ENCODE measurements around the gene CCSER1.
"Not testable (repeated sequence)": the region's sequence is repeated elsewhere in the genome, so short reads cannot be mapped to it uniquely, and the experiment has no call there.

Gene CCSER1

GRCh38 chr4:90906239-90906638 is 779.0 kb downstream of the CCSER1 start:
- DNase-seq (ENCODE audit: low read depth in 1 of 2, low spot score in 1 of 2), result no peak

- not testable (repeated sequence) for DNase-seq (ENCODE audit: low read depth in 1 of 2, low spot score in 1 of 2)
Observed at GRCh38 chr4:90911724-90912434, 784.7 kb downstream of the CCSER1 start.

GRCh38 chr4:90922174-90922573 is 795.0 kb downstream of the CCSER1 start:
- DNase-seq (ENCODE audit: low read depth in 1 of 2, low spot score in 1 of 2), result no peak

- no peak for DNase-seq (ENCODE audit: low read depth in 1 of 2, low spot score in 1 of 2)
Observed at GRCh38 chr4:90926957-90927356, 799.8 kb downstream of the CCSER1 start.

- DNase-seq (ENCODE audit: low read depth in 1 of 2, low spot score in 1 of 2), result no peak
Observed at GRCh38 chr4:90943311-90943710, 816.1 kb downstream of the CCSER1 start.

- DNase-seq (ENCODE audit: low read depth in 1 of 2, low spot score in 1 of 2), result no peak
Observed at GRCh38 chr4:90946945-90947344, 819.8 kb downstream of the CCSER1 start.

GRCh38 chr4:90950385-90950841 is 823.2 kb downstream of the CCSER1 start:
- DNase-seq (ENCODE audit: low read depth in 1 of 2, low spot score in 1 of 2), result no peak

DNA sequence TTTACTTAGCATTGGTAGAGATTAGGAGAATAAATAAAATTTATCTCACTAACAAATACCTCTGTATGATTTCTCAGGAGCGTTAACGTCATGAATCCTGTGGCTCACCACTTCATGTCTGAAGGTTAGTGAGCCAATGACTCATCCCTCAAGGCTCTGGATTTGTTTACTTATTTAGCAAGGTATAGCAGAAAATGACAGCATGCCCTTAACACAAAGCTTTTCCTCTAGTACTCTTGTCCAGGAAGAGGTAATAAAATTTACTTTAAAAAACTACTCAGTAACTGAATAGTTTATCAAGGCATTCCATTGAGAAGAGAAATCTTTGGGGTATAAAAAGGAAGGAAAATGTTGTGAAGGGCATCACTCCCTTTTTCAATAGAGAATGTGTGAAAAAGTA is 823.8 kb downstream of the CCSER1 start:
- no peak for DNase-seq (ENCODE audit: low read depth in 1 of 2, low spot score in 1 of 2)

- DNase-seq (ENCODE audit: low read depth in 1 of 2, low spot score in 1 of 2), result no peak
Observed at GRCh38 chr4:90958256-90958895, 831.2 kb downstream of the CCSER1 start.

GRCh38 chr4:90960433-90960832 is 833.2 kb downstream of the CCSER1 start:
- DNase-seq (ENCODE audit: low read depth in 1 of 2, low spot score in 1 of 2), result no peak

DNA sequence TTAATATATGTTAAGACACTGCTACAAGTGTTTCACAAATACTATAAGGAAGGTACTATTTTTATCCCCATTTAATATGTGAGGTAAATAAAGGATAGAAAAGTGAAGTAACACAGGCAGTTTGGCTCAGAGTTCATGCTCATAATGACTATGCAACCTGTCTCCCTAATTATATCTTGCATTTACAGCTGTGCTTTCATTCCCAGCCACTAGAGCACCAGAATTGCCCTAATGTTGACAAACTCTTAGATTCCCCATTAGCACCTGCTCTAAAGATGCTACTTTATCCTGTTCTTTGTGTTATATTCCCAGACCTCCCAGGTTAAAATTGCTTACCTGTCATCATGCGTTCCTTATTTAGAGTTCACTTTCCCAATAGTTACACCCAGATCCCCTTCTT is 833.6 kb downstream of the CCSER1 start:
- DNase-seq (ENCODE audit: low read depth in 1 of 2, low spot score in 1 of 2), result no peak

DNA sequence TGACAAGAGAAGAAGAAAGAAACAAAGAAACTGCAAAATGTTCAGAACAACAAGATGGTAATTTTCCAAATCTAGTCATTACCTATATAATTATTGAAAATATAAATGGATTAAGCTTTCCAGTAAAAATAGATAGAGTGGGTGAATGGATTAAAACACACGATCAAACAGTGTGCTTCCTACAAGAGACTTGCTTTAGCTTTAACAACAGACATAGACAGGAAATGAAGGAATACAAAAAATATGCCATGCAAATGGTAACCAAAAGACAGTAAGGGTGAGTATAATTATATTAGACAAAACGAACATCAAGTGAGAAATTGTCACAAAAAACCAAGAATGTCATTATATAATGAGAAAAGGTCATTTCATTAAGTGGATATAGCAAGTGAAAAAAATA is 842.8 kb downstream of the CCSER1 start:
- DNase-seq (ENCODE audit: low read depth in 1 of 2, low spot score in 1 of 2), result no peak

- DNase-seq (ENCODE audit: low read depth in 1 of 2, low spot score in 1 of 2), result no peak
Observed at GRCh38 chr4:90977726-90978125, 850.5 kb downstream of the CCSER1 start.

- DNase-seq (ENCODE audit: low read depth in 1 of 2, low spot score in 1 of 2), result no peak
Observed at GRCh38 chr4:90979556-90979955, 852.4 kb downstream of the CCSER1 start.

GRCh38 chr4:90982813-90983212 is 855.6 kb downstream of the CCSER1 start:
- DNase-seq (ENCODE audit: low read depth in 1 of 2, low spot score in 1 of 2), result no peak

GRCh38 chr4:90990284-90990683 is 863.1 kb downstream of the CCSER1 start:
- DNase-seq (ENCODE audit: low read depth in 1 of 2, low spot score in 1 of 2), result no peak

GRCh38 chr4:90992213-90992612 is 865.0 kb downstream of the CCSER1 start:
- DNase-seq (ENCODE audit: low read depth in 1 of 2, low spot score in 1 of 2), result no peak

- DNase-seq (ENCODE audit: low read depth in 1 of 2, low spot score in 1 of 2), result no peak
Observed at GRCh38 chr4:90994851-90995574, 867.8 kb downstream of the CCSER1 start.

DNA sequence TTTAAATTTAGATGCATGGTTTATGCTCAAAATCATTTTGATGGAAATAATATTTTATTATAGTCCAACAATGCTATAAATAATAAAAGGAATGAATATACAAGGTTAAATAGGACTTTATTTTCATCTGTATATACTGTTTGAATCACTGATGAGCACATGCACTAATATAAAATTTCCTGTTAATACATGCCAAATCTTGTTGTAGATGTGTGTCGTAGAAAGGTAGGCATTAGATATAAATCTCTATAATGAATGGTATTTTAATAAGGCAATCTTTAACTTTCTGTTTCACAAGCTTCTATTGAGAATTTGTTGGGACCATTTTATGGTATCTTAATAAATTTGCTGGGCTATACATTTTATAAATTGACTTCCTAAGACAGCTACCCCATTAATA is 868.8 kb downstream of the CCSER1 start:
- DNase-seq (ENCODE audit: low read depth in 1 of 2, low spot score in 1 of 2), result no peak

DNA sequence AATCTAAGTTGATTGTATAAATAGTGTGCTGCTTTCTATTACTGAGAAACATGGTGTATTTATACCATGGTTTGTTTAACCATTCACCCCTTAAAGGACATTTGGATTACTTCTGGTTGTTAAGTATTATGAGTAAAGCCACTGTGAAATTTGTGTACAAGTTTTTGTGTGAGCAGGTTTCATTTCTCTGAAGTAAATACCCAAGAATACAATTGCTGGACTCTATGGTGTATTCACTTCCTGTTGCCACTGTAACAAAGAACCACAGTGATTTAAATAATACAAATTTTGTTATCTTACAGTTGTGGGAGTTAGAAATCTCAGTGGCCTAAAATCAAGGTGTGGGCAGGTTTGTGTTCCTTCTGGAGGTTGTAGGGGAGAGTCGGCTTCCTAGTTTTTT is 869.6 kb downstream of the CCSER1 start:
- DNase-seq (ENCODE audit: low read depth in 1 of 2, low spot score in 1 of 2), result no peak

DNA sequence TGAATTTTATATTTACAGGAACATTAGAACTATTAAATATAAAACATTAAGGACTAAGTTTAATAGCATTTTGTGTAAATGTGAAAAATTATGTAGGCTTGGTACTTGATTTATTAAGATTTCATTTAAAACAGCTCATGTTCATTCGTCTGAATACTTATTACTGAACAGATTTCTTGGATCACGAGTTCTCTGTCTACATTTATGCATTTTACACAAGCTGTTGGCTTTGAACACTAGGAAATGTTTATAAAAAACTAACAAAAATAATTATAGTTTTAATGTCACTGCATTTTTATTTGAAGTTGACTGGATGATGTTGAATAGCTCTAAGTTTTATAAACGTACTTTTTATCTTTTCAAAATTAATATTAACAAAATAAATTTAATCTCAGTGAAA is 888.7 kb downstream of the CCSER1 start:
- no peak for DNase-seq (ENCODE audit: low read depth in 1 of 2, low spot score in 1 of 2)

- no peak for DNase-seq (ENCODE audit: low read depth in 1 of 2, low spot score in 1 of 2)
Observed at GRCh38 chr4:91019513-91019912, 892.3 kb downstream of the CCSER1 start.
